Sigmoid colon (tissue), 4 donors: ENCODE results near the gene NPPC.

ENCODE experiments used
- CTCF ChIP-seq, 4 experiments: fragments of 450-650 bp in 3 of 4; fragments of 200-600 bp in 1 of 4; IDR thresholded peaks; one replicate each; pipeline ENCODE4 v1.5.1; 2016 to 2019; ENCODE audit warnings: antibody characterized with exemption in 4 of 4, mild to moderate bottlenecking in 3 of 4, moderate library complexity in 2 of 4
- EP300 ChIP-seq, 4 donors: sonication (generic); formaldehyde crosslinking; IDR thresholded peaks; one replicate each; pipeline ENCODE4 v1.6.1; 2017; ENCODE audit warnings: antibody characterized with exemption in 4 of 4
- POLR2A ChIP-seq, 2 donors: fragments of 450-650 bp; IDR thresholded peaks; one replicate each; pipeline ENCODE4 v1.6.1; 2016; ENCODE audit warnings: antibody characterized with exemption in 2 of 2, mild to moderate bottlenecking in 2 of 2, moderate library complexity in 2 of 2
- POLR2AphosphoS5 ChIP-seq, 4 donors: sonication (generic); formaldehyde crosslinking; IDR thresholded peaks; one replicate each; pipeline ENCODE4 v1.6.1; 2017; ENCODE audit warnings: antibody characterized with exemption in 4 of 4

GRCh38 chr2:231908584-231908983 is 17.6 kb downstream of the NPPC start:
- TF ChIP-seq CTCF (IDR thresholded peaks at IDR 0.05) (no peak), POLR2A (IDR thresholded peaks at IDR 0.05) (no peak), EP300 (IDR thresholded peaks at IDR 0.05) (no peak), POLR2AphosphoS5 (IDR thresholded peaks at IDR 0.05) (no peak)
